HG02610 (cell line): ENCODE measurements around the gene VLDLR.
A peak's percentile ranks its signal among the peaks of the same experiment; 100 is the strongest.

Experiments
- ATAC-seq: cut with Tn5 transposase; IDR thresholded peaks from one replicate; pipeline ENCODE4 v1.9.1; 2021; ENCODE audit warnings: mild to moderate bottlenecking, moderate library complexity; ENCODE audit not compliant: unreplicated experiment

VLDLR gene

DNA sequence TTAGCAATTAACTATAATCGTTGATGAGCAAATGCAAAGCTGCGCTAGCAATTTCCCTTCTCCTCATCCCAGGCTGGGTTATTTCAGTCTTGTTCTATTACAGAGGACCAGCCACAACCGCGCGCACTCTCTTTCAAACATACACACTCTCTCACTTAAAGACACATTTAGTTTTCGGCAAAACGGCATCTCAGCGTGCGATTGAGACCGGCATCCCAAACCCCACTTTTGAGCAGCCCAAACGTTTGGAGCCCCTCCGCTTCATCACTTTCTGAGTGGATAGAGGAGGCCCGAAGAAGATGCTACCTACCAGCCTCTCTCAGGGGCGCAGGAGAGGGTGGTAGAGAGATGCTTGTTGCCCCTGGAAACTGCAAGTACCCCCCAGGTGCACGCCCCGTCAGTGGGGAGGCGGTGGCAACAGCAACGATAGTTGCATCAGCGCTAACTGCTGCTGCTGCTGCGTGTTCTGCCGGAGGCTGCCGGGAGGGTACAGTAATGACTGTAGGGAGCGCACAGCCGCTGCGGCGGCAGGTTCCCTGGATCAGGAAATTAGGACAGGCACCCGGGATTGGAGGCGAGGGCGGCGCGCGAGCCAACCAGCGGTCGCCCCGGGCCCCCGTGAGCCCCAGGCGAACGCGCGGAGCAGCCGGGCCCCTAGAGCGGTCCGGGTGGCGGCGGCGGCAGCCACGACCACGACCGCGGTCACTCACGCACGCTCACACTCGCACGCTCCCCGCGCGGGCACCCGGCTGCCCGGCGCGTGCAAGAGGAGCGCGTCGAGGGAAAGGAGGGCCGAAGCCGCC is 467 bp upstream of the VLDLR start:
- ATAC-seq = peak; percentile 40

GRCh38 chr9:2622461-2623287 is 1.1 kb downstream of the VLDLR start:
- peak; percentile 23 for ATAC-seq

GRCh38 chr9:2623288-2624050 is 1.9 kb downstream of the VLDLR start:
- no peak for ATAC-seq

GRCh38 chr9:2624051-2624682 is 2.6 kb downstream of the VLDLR start:
- ATAC-seq = no peak

- no peak for ATAC-seq
Measured at GRCh38 chr9:2625427-2625826, 3.8 kb downstream of the VLDLR start.

DNA sequence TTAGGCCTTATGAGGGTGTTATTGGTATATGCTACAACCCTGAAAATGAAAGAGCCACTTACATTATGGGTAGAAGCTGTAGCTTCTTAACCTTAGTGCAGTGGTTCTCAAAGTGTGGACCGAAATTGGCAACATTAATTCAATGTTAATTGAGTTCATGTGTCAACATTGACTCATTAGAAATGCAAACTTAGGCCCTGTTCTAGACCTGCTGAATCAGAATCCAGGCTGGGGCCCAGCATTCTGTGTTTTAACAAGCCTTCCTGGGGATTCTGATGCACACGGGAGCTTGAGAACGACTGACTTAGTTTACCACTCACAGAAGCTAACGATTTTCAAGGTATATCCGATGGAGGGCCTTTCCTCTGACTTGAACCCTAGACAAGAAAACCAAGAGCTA is 7.3 kb downstream of the VLDLR start:
- no peak for ATAC-seq

- ATAC-seq = no peak
Measured at GRCh38 chr9:2630158-2630557, 8.6 kb downstream of the VLDLR start.

GRCh38 chr9:2631263-2631662 is 9.7 kb downstream of the VLDLR start:
- no peak for ATAC-seq

GRCh38 chr9:2634153-2634552 is 12.6 kb downstream of the VLDLR start:
- no peak for ATAC-seq

DNA sequence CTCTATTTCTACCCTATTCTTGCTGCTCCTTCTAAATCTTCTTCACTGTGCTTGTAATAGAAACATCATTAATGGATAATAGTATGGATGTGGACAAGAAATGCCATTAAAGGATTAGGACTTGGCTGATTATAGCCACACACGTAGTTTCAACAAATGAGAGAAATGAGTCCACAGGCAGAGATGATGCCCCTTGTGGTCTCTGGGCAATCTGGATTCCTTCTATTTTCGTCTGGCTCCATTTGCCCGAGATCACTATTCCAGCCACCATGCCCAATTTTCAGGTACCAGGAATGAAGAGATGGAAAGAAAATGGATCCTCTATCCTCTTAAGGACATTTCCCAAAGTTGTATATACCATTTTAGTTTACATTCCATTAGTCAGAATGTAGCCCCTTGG is 13.2 kb downstream of the VLDLR start:
- no peak for ATAC-seq

DNA sequence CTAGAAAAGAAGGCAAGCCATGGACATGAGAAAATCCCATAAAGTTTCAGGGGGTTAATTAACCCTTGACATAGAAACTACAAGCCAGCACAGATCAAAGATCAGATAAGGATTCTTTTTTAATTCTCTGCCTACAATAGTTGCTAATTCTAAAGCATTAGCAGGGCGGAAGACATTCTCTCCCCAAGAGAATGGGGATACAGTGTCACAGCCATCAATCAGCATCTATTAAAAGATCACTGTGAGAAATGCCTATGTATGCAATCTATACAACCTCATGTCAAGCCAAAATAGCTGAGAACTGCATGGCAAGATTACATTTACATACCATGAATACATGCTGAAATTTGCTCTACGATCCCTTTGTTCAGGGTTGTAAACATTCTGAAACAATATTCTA is 14.3 kb downstream of the VLDLR start:
- ATAC-seq = no peak

GRCh38 chr9:2637390-2637789 is 15.8 kb downstream of the VLDLR start:
- no peak for ATAC-seq

DNA sequence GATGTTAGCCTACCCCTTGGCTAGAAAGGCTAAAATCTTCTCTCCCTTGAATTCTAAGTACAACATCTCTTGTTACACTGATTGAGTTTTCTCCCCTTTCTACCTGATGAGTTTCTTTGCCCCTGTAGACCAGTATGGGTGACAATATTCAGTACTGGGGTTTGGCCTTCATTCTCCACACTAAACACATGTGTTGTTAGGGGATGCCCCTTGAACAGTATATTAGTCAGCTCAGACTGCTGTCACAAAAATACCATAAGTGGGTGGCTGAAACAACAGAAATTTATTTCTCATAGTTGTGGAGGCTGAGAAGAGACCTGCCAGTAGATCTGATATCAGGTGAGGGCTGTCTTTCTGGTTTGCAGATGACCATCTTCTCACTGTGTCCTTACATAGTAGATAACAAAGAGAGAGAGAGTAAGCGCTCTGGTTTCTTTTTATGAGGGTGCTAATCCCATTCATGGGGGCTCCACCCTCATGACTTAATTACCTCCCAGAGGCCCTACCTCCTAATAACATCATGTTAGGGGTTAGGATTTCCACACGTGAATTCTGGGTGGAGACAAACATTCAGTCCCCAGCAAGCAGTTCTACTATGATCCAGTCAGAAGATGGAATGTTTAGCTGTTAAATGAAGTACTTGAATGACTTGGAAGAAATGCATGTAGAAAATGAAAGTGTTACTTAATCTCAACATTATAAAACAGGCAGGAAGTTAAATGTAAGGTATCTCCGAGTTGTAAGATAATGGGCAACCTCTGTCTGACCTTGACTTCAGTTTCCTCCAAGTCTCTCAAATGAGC is 17.5 kb downstream of the VLDLR start:
- peak; percentile 98 for ATAC-seq

GRCh38 chr9:2639786-2640185 is 18.2 kb downstream of the VLDLR start:
- no peak for ATAC-seq

DNA sequence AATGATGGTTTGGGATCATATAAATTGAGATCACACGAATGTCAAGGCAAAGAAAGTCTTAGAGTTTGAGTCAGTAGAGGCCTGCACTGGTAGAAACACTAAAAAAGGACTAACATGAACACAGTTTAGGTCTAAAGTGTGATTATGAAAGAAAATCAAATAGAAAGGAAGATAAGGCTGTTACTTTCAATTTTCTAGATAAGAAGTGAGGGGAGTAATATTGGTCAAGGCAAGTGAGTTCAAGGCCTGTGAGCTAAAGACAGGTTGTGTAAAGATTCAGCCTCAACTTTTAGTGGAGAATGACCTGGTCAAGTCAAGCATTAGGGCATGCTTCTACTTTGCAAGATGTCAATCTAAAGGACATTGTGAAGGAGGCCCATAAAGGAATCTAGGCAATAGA is 19.0 kb downstream of the VLDLR start:
- no peak for ATAC-seq

DNA sequence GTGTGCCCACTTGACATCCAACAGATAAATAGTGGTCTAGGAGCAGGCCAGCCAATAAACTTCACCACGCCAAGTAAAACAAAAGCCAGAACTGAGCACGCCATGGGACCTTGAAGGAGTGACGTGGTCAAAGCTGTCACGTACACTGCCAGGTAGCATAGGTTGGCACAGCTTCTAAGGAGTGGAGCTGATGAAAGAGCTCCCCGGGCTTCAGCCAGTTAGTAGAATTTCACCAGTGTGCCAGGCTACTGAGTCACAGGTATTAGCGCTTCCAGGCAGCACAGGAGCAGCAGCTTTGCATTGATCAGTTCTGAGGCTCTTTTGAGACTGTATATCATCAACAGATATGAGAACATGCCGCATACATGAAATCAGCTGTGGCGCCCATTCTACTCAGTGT is 19.4 kb downstream of the VLDLR start:
- ATAC-seq = no peak

DNA sequence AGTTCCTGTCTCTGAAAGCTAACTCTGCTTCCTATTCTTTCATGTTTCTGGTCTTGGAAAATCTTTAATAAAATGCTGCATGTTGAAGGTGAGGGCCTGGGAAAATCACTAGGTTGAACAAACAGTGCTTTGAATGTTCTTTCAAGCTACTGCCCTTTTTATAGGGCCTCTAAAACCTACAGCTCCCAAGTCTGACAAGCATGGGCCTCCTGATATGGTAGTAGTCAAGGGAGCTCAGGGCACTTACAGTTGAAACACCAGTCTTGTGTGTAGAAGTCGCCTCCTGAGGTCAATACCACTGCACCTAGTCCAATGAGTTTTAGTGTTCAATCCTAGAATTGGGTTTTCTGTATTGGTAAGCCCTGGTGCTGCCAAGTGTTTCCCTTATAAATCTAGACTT is 20.5 kb downstream of the VLDLR start:
- no peak for ATAC-seq

- ATAC-seq = peak; percentile 80
Measured at GRCh38 chr9:2645569-2645968, 24.0 kb downstream of the VLDLR start.

- ATAC-seq = peak; percentile 77
Measured at GRCh38 chr9:2655411-2655901, 33.9 kb downstream of the VLDLR start.

DNA sequence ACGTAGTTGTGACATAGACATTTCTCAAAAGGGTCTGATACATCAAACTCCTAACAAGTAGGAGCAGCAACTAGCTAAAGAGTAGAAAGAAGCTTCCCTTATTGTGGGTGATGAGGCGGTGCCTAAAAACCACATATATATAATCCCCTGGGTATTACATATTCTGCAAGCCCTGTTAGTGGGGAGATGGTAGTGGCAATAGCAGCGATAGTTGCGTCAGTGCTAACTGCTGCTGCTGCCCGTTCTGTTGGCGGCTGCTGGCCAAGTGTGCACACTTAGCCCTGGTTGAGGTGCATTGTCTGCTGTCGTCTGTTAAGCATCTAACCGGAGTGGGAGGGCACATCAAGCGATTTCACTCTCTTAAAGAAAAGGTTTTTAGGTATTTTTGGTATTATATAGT is 35.8 kb downstream of the VLDLR start:
- peak; percentile 50 for ATAC-seq
